RWPE1 (cell line): Measurements from ENCODE around the gene GABRB1.

Experiments used
- CTCF ChIA-PET: fragments of 350-600 bp; sonication (Branson Sonifier 250); formaldehyde crosslinking; extraction: SDS; loops from one replicate; lab custom pipeline; 2021; lab: Yijun Ruan, JAX
- POLR2A ChIA-PET: fragments of 400-600 bp; formaldehyde crosslinking; extraction: SDS; loops from one replicate; lab custom pipeline; 2020; ENCODE audit warnings: antibody characterized with exemption; ENCODE audit not compliant: low non-redundant PET; lab: Yijun Ruan, JAX
- DNase-seq: peaks from one replicate; pipeline ENCODE4 v3.0.0; 2012; ENCODE audit warnings: low spot score
- H3K27ac ChIP-seq: fragments of 450-650 bp; 2 replicates; pipeline ENCODE4 v1.5.1; 2017
- CTCF ChIP-seq: fragments of 450-650 bp; conservative IDR thresholded peaks from 2 replicates; pipeline ENCODE4 v1.5.1; 2017; ENCODE audit warnings: low read depth, mild to moderate bottlenecking

Gene GABRB1

GRCh38 chr4:47342796-47343195 lies 311.4 kb downstream of the GABRB1 start:
- no peak for TF ChIP-seq CTCF
- POLR2A ChIA-PET, result no interaction called here
- CTCF ChIA-PET, result no interaction called here
- DNase-seq, result no peak
- H3K27ac ChIP-seq, result no peak overlapping the region

GRCh38 chr4:47349326-47349725 lies 318.0 kb downstream of the GABRB1 start:
- H3K27ac ChIP-seq, result no peak overlapping the region
- DNase-seq, result no peak
- ChIA-PET POLR2A (no interaction called here), CTCF (interaction anchor here (0.7 kb wide), 1 partner anchor 630 kb away, joined by 3 read pairs; no protein-coding TSS in a partner anchor)
- no peak for TF ChIP-seq CTCF

- no peak for TF ChIP-seq CTCF
Measured at GRCh38 chr4:47355568-47355967, 324.2 kb downstream of the GABRB1 start.

GRCh38 chr4:47359891-47360290 lies 328.5 kb downstream of the GABRB1 start:
- POLR2A ChIA-PET, result no interaction called here
- CTCF ChIA-PET, result interaction anchor here (0.7 kb wide), 1 partner anchor 235 kb away, joined by 5 read pairs; no protein-coding TSS in a partner anchor
- TF ChIP-seq CTCF, result no peak
- DNase-seq, result no peak
- no peak overlapping the region for H3K27ac ChIP-seq

More at GRCh38 chr4:47355568-47355967, 324.2 kb downstream of the GABRB1 start:
- H3K27ac ChIP-seq, result no peak overlapping the region
- DNase-seq, result no peak
- CTCF ChIA-PET, result no interaction called here
- POLR2A ChIA-PET, result no interaction called here

- TF ChIP-seq CTCF, result no peak
- POLR2A ChIA-PET, result no interaction called here
- no peak overlapping the region for H3K27ac ChIP-seq
- CTCF ChIA-PET, result interaction anchor here (0.7 kb wide), 1 partner anchor 42 kb away, joined by 4 read pairs; no protein-coding TSS in a partner anchor
- DNase-seq, result no peak
Measured at GRCh38 chr4:47367761-47368160, 336.4 kb downstream of the GABRB1 start.

- CTCF ChIA-PET, result interaction anchor here (0.7 kb wide), 1 partner anchor 42 kb away, joined by 4 read pairs; no protein-coding TSS in a partner anchor
- H3K27ac ChIP-seq, result no peak overlapping the region
- POLR2A ChIA-PET, result no interaction called here
- TF ChIP-seq CTCF, result no peak
- no peak for DNase-seq
Measured at GRCh38 chr4:47368211-47368610, 336.8 kb downstream of the GABRB1 start.
